ENCODE data around the gene ADAMTS19.
"Not testable (repeated sequence)": the region's sequence is repeated elsewhere in the genome, so short reads cannot be mapped to it uniquely, and the experiment has no call there.

The ADAMTS19 gene

GRCh38 chr5:129572060-129572459, 112.0 kb downstream of the ADAMTS19 start:
- no peak for DNase-seq (ENCODE audit: low read depth in 2 of 3, low spot score in 1 of 3)

GRCh38 chr5:129584496-129584895, 124.4 kb downstream of the ADAMTS19 start:
- not testable (repeated sequence) for DNase-seq (ENCODE audit: low read depth in 2 of 3, low spot score in 1 of 3)

GRCh38 chr5:129591508-129592160, 131.5 kb downstream of the ADAMTS19 start:
- no peak for DNase-seq (ENCODE audit: low read depth in 2 of 3, low spot score in 1 of 3)

GRCh38 chr5:129593525-129593924, 133.4 kb downstream of the ADAMTS19 start:
- DNase-seq (ENCODE audit: low read depth in 2 of 3, low spot score in 1 of 3) = no peak

- no peak for DNase-seq (ENCODE audit: low read depth in 2 of 3, low spot score in 1 of 3)
Measured at GRCh38 chr5:129601576-129601975, 141.5 kb downstream of the ADAMTS19 start.

GRCh38 chr5:129608350-129608749, 148.3 kb downstream of the ADAMTS19 start:
- no peak for DNase-seq (ENCODE audit: low read depth in 2 of 3, low spot score in 1 of 3)

GRCh38 chr5:129609710-129610109, 149.6 kb downstream of the ADAMTS19 start:
- no peak for DNase-seq (ENCODE audit: low read depth in 2 of 3, low spot score in 1 of 3)

GRCh38 chr5:129616517-129616916, 156.4 kb downstream of the ADAMTS19 start:
- no peak for DNase-seq (ENCODE audit: low read depth in 2 of 3, low spot score in 1 of 3)

- DNase-seq (ENCODE audit: low read depth in 2 of 3, low spot score in 1 of 3) = no peak
Measured at GRCh38 chr5:129617206-129617605, 157.1 kb downstream of the ADAMTS19 start.

- no peak for DNase-seq (ENCODE audit: low read depth in 2 of 3, low spot score in 1 of 3)
Measured at GRCh38 chr5:129619782-129620181, 159.7 kb downstream of the ADAMTS19 start.

- no peak for DNase-seq (ENCODE audit: low read depth in 2 of 3, low spot score in 1 of 3)
Measured at GRCh38 chr5:129622531-129622930, 162.4 kb downstream of the ADAMTS19 start.

- DNase-seq (ENCODE audit: low read depth in 2 of 3, low spot score in 1 of 3) = no peak
Measured at GRCh38 chr5:129629575-129629974, 169.5 kb downstream of the ADAMTS19 start.

- no peak for DNase-seq (ENCODE audit: low read depth in 2 of 3, low spot score in 1 of 3)
Measured at GRCh38 chr5:129630101-129630500, 170.0 kb downstream of the ADAMTS19 start.

GRCh38 chr5:129631961-129632360, 171.9 kb downstream of the ADAMTS19 start:
- DNase-seq (ENCODE audit: low read depth in 2 of 3, low spot score in 1 of 3) = no peak

GRCh38 chr5:129637501-129637900, 177.4 kb downstream of the ADAMTS19 start:
- DNase-seq (ENCODE audit: low read depth in 2 of 3, low spot score in 1 of 3) = not testable (repeated sequence)

GRCh38 chr5:129639331-129639730, 179.2 kb downstream of the ADAMTS19 start:
- DNase-seq (ENCODE audit: low read depth in 2 of 3, low spot score in 1 of 3) = no peak

GRCh38 chr5:129652349-129653056, 192.4 kb downstream of the ADAMTS19 start:
- DNase-seq (ENCODE audit: low read depth in 2 of 3, low spot score in 1 of 3) = no peak

GRCh38 chr5:129653057-129653375, 192.9 kb downstream of the ADAMTS19 start:
- no peak for DNase-seq (ENCODE audit: low read depth in 2 of 3, low spot score in 1 of 3)

GRCh38 chr5:129653442-129653841, 193.3 kb downstream of the ADAMTS19 start:
- DNase-seq (ENCODE audit: low read depth in 2 of 3, low spot score in 1 of 3) = no peak

- DNase-seq (ENCODE audit: low read depth in 2 of 3, low spot score in 1 of 3) = no peak
Measured at GRCh38 chr5:129656952-129657351, 196.9 kb downstream of the ADAMTS19 start.

- DNase-seq (ENCODE audit: low read depth in 2 of 3, low spot score in 1 of 3) = no peak
Measured at GRCh38 chr5:129658801-129659200, 198.7 kb downstream of the ADAMTS19 start.

- no peak for DNase-seq (ENCODE audit: low read depth in 2 of 3, low spot score in 1 of 3)
Measured at GRCh38 chr5:129661366-129662035, 201.4 kb downstream of the ADAMTS19 start.

All from stimulated activated CD4-positive, alpha-beta T cell treated with anti-CD3 and anti-CD28 coated beads, Interleukin-12 subunit alpha, Interleukin-12 subunit beta, amount 100 ng/mL, for 48 hours (primary cell).